ENCODE data around the gene BMP2K. TPM values are rescaled to one million over a fixed set of nuclear protein-coding genes. Genes with fewer than 3 reads are reported as not detected.

The BMP2K gene
- 21.9 and 23.5 TPM in 2 replicates for total RNA-seq

DNA sequence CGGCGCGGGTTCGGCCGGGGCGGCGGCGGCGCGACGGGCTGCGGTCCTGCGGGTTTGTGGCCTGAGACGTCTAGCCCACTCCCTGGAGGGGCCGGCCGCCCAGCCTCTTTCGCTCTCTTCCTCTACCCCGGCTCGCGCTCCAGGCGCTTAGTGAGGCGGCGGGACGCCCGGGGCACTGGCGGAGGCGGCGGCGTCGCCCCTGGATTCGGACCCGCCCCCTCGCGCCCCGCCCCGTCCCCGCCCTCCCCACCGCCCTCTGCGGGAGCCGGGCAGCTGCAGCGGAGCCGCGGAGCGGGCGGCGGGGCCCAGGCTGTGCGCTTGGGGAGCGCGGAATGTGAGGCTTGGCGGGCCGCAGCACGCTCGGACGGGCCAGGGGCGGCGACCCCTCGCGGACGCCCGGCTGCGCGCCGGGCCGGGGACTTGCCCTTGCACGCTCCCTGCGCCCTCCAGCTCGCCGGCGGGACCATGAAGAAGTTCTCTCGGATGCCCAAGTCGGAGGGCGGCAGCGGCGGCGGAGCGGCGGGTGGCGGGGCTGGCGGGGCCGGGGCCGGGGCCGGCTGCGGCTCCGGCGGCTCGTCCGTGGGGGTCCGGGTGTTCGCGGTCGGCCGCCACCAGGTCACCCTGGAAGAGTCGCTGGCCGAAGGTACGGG is at the start of gene BMP2K:
Gene BMP2K, plus strand, starts transcription at position 272 of the 650 bp plus-strand sequence. Its CDS starts 194 bp downstream, at position 466.
- Mint-ChIP-seq H3K36me3 (ENCODE audit: low read depth) (peaks cover 3% of the 10 kb centered on the region), H3K27me3 (ENCODE audit: insufficient read depth) (no peaks in the 10 kb centered on the region), H3K9me3 (no peaks in the 10 kb centered on the region), H3K4me1 (ENCODE audit: low read depth) (peaks cover 38% of the 10 kb centered on the region), H3K27ac (peak within 1 kb of the TSS; percentile 96), H3K4me3 (peak within 1 kb of the TSS; percentile 97)
- intact Hi-C loops (cut with micrococcal nuclease): loop anchor here (1.0 to 10.0 kb wide), 8 partner anchors 71 to 1409 kb away; partner anchors contain the start of genes ANTXR2, CNOT6L and PAQR3
- DNase-seq (ENCODE audit: low spot score): peak; percentile 72

DNA sequence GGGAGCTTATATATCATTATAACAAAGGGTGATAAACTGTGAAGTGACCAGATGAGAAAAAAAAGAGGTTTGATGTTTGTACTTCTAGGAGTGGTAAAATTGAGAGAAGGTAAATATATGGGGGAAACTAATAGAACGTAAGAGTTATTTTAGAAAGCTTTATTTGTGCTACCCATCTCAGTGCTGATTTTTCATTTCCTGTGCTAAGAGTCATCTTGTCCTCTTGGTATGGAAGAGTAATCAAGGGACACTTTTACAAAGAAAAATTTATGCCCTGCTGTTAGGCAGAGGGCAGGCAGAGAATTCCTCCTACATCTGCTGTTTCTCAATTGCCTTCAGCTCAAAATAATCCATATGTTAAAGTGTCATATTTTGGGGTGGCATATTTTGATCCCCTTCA is 49.6 kb upstream of the BMP2K start:
- Mint-ChIP-seq H3K9me3 (no peaks in the 10 kb centered on the region), H3K4me1 (ENCODE audit: low read depth) (peaks cover 2% of the 10 kb centered on the region), H3K27me3 (ENCODE audit: insufficient read depth) (no peaks in the 10 kb centered on the region), H3K4me3 (no peak overlapping the region), H3K36me3 (ENCODE audit: low read depth) (no peaks in the 10 kb centered on the region), H3K27ac (no peak overlapping the region)
- intact Hi-C loops (cut with micrococcal nuclease): no loop called here
- no peak for DNase-seq (ENCODE audit: low spot score)

DNA sequence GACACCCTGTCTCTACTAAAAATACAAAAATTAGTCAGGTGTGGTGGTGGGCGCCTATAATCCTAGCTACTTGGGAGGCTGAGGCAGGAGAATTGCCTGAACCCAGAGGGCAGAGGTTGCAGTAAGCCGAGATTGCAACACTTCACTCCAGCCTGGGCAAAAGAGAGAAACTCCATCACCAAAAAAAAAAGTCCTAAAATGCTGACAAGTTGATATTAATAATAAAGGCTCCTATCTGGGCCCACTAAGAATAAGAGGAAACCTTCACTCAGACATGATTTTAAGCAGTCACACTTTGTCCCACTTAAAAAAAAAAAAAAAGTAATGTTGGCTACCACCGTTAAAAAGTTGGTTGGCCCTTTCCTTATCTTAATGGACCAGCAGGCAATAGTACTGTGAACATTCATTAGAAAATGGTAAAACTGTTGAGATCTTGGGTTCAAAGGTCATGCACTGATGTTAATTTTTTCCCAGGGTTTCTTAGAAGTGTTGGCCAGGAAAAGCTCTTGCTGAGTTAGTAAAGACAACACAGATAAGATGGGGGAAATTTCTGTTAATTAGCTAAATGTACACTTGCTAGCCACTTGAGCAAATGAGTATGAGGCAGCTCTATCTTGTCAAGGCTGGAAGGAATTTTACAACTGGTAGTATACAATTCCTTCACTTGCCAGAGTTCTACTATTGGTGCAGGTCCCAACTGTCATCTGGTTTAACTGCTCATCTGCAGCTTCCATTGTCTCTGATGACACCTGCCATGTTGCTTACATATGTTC is 43.6 kb upstream of the BMP2K start:
- intact Hi-C loops (cut with micrococcal nuclease): no loop called here
- H3K27ac Mint-ChIP-seq: no peak overlapping the region
- no peak overlapping the region for H3K4me3 Mint-ChIP-seq
- H3K27me3 Mint-ChIP-seq (ENCODE audit: insufficient read depth): no peaks in the 10 kb centered on the region
- DNase-seq (ENCODE audit: low spot score): no peak
- no peaks in the 10 kb centered on the region for H3K36me3 Mint-ChIP-seq (ENCODE audit: low read depth)
- H3K4me1 Mint-ChIP-seq (ENCODE audit: low read depth): peaks cover 5% of the 10 kb centered on the region
- no peaks in the 10 kb centered on the region for H3K9me3 Mint-ChIP-seq

DNA sequence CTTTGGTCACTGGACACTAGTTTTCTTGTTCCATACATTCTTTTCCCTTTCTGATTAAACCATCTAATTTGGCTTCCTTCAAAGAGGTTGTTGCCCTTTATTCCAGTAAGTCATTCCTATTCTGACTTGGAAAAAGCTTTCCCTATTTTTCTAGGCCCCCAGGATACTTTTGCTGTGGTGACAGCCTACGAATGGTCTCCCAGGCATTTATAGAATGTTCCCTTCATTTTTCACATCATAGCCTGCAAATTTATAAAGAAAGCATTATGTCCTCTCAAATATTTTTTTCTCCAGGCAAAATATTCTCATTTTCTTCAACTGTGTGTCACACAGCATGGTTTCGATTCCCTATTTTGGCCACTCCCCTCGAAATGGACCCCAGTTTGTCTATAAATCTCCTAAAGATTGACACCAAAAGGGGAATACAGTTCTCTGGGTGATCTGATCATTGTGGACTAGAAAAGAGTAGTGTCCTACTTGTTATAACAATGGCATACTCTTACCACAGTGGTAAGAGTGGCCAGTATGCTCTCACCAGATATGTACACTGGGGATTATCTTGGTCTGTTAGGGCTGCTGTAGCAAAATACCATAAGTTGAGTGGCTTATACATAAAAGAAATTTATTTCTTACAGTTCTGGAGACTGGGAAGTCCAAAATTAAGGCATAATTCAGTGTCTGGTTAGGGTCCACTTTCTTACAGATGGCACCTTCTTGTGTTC is 41.5 kb upstream of the BMP2K start:
- no peak overlapping the region for H3K4me3 Mint-ChIP-seq
- intact Hi-C loops (cut with micrococcal nuclease): no loop called here
- H3K27me3 Mint-ChIP-seq (ENCODE audit: insufficient read depth): no peaks in the 10 kb centered on the region
- no peaks in the 10 kb centered on the region for H3K36me3 Mint-ChIP-seq (ENCODE audit: low read depth)
- no peak overlapping the region for H3K27ac Mint-ChIP-seq
- H3K4me1 Mint-ChIP-seq (ENCODE audit: low read depth): peaks cover 5% of the 10 kb centered on the region
- DNase-seq (ENCODE audit: low spot score): no peak
- H3K9me3 Mint-ChIP-seq: no peaks in the 10 kb centered on the region

DNA sequence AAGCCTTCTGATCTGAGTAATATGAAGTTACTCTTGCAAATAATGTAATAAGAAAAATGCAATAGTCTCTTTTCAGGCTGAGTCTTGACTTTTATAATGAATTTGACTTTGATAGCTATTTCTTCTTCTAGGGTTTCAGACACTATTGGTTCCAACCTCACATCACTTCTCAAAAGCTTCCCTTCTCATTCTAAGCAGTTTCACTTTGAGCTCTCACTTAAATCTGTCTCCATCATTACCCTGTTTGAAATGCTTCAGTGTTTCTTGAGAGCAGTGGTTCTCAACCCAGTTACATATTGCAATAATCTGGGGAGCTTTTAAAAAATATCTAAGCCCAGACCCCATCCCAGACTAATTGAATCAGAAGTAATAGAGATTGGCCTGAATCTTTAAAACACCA is 40.5 kb upstream of the BMP2K start:
- DNase-seq (ENCODE audit: low spot score): no peak
- Mint-ChIP-seq H3K36me3 (ENCODE audit: low read depth) (no peaks in the 10 kb centered on the region), H3K4me1 (ENCODE audit: low read depth) (peaks cover 5% of the 10 kb centered on the region), H3K27me3 (ENCODE audit: insufficient read depth) (no peaks in the 10 kb centered on the region), H3K27ac (no peak overlapping the region), H3K4me3 (no peak overlapping the region), H3K9me3 (no peaks in the 10 kb centered on the region)
- intact Hi-C loops (cut with micrococcal nuclease): no loop called here

DNA sequence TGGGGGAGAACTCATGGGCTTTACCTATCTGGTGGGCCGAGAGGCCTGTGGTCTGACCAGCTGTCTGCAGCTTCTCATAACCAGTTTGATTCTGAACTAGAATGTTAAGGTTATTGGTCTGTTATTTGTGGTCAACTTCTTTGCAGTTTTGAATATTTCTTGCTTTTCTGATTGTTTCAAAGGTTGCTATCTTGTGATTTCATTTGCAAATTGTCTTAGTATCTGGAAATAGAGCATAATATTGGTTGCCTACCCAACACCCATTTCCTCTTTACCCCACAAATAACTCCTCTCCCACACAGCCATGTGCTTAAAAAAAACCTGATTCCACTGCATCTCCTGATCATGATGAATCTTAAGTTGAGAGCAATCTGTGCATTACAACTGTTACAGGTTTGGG is 39.1 kb upstream of the BMP2K start:
- no peaks in the 10 kb centered on the region for H3K9me3 Mint-ChIP-seq
- no peak for DNase-seq (ENCODE audit: low spot score)

DNA sequence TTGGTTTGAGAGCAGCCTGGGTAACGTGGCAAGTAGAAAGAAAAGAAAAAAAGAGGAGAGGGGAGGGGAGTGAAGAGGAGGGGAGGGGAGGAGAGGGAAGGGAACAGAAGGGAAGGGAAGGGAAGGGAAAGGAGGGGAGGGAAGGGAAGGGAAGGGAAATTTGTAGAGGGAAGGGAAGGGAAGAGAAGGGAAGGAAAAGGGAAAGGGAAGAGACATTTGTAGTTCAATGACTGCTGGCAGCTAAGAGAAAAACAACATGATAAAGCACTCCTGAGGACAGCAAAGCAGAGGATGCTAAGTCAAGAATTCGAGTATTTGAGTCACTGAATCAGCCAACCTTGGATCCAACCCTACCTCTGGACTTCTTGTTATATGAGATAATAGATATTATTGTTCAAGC is 38.2 kb upstream of the BMP2K start:
- no peak for DNase-seq (ENCODE audit: low spot score)
- Mint-ChIP-seq H3K4me1 (ENCODE audit: low read depth) (peaks cover 5% of the 10 kb centered on the region), H3K27ac (no peak overlapping the region), H3K9me3 (no peaks in the 10 kb centered on the region), H3K4me3 (no peak overlapping the region), H3K27me3 (ENCODE audit: insufficient read depth) (peaks cover 2% of the 10 kb centered on the region), H3K36me3 (ENCODE audit: low read depth) (no peaks in the 10 kb centered on the region)
- intact Hi-C loops (cut with micrococcal nuclease): no loop called here

More for the DNA sequence above, 39.1 kb upstream of the BMP2K start:
- Mint-ChIP-seq H3K27me3 (ENCODE audit: insufficient read depth) (peaks cover under 1% of the 10 kb centered on the region), H3K4me1 (ENCODE audit: low read depth) (peaks cover 5% of the 10 kb centered on the region), H3K27ac (no peak overlapping the region), H3K4me3 (no peak overlapping the region), H3K36me3 (ENCODE audit: low read depth) (no peaks in the 10 kb centered on the region)
- intact Hi-C loops (cut with micrococcal nuclease): no loop called here

DNA sequence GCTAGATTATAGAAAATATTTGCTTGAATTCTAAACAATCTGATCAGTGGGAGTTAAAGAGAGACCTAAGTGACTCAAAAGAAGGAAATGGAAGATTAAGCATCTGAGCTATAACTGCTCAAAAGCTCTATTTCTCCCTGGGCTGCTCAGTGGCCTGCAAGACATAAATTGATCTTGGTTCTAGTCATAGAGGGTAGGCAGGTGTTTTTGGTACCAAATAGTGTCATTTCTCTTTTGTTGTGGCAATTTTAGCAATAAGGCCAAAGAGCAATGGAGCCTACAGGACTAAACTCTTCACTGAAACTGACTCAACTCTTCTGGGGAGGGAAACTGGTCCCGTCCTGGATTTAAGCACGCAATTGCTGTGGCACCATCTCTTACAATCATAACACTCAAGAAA is 33.9 kb upstream of the BMP2K start:
- Mint-ChIP-seq H3K27ac (no peak overlapping the region), H3K4me1 (ENCODE audit: low read depth) (no peaks in the 10 kb centered on the region), H3K4me3 (no peak overlapping the region), H3K27me3 (ENCODE audit: insufficient read depth) (peaks cover 2% of the 10 kb centered on the region), H3K36me3 (ENCODE audit: low read depth) (peaks cover 2% of the 10 kb centered on the region), H3K9me3 (no peaks in the 10 kb centered on the region)
- intact Hi-C loops (cut with micrococcal nuclease): no loop called here
- DNase-seq (ENCODE audit: low spot score): no peak

DNA sequence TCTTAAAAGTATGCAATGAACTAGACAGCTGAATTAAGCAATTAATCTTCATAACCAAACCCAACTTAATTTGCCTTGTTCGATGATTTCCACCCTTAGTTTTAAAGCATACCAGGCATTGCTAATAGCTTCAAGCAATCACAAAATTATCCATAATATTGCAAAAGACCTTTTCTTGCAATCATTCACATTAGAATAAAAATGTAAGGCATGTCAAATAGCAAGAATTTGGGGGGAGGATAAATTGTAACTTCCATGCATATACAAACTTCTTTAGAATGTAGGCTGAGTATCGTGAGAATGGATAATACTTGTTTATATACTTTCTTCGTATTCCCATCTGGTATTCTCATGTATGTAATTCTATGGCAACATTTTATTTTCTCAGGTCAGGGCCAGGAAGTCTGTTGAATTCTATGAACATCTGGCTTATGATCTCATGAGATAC is 28.7 kb upstream of the BMP2K start:
- no peak overlapping the region for H3K4me3 Mint-ChIP-seq
- H3K27me3 Mint-ChIP-seq (ENCODE audit: insufficient read depth): no peaks in the 10 kb centered on the region
- H3K36me3 Mint-ChIP-seq (ENCODE audit: low read depth): peaks cover 2% of the 10 kb centered on the region
- DNase-seq (ENCODE audit: low spot score): no peak
- no peaks in the 10 kb centered on the region for H3K9me3 Mint-ChIP-seq
- no peak overlapping the region for H3K27ac Mint-ChIP-seq
- H3K4me1 Mint-ChIP-seq (ENCODE audit: low read depth): peaks cover 4% of the 10 kb centered on the region
- intact Hi-C loops (cut with micrococcal nuclease): no loop called here

DNA sequence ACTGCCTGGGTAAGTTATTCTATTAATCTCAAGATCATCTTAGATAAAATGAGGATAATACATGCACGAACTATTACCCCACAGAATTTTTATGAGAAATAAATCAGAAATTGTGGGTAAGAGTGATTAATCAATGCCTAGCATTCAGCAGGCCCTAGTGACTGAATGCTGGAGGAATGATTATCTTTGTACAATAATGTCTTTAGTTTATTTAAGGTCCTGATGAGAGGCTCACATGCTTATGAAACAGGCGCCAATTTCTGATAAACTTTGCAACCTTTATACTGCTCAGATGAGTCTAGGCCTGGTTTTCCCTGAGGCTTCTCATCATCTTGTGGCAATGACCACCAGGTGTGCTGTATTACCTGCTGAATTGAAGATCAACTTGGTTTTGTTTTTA is 27.8 kb upstream of the BMP2K start:
- Mint-ChIP-seq H3K4me1 (ENCODE audit: low read depth) (peaks cover 4% of the 10 kb centered on the region), H3K9me3 (no peaks in the 10 kb centered on the region), H3K27me3 (ENCODE audit: insufficient read depth) (no peaks in the 10 kb centered on the region), H3K4me3 (no peak overlapping the region), H3K36me3 (ENCODE audit: low read depth) (peaks cover 2% of the 10 kb centered on the region), H3K27ac (no peak overlapping the region)
- DNase-seq (ENCODE audit: low spot score): no peak
- intact Hi-C loops (cut with micrococcal nuclease): no loop called here

DNA sequence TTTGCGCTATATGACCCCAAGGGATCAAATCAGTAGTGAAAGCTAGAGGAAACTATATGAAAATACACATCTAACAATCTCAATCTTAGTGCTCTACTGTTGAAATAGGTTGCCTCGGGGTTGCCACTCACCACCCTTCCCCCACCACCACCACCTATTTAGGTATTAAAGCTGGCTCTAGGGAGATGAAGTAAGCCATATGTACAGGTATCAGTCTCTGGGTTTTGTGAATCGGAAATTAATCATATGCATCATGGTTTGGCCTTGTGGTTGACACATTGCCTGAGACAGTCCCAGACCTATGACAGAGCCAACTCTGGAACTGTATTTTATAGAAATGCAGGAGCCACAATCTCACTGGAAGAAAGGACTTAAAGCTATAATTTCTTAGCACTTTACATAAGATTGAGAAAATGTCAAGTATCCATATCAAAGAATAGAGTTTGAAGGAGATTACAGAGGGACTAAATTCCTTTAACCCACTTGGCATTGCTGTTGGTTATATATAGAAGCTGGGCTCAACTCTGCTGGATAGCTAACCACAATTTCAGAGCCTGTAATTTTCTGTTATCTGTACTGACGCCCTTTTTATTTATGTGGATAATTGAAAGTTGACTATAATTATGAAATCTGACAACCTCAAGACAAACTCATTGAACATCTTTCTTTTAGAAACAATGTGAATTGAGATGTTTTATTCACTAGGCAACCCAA is 26.7 kb upstream of the BMP2K start:
- no peak overlapping the region for H3K4me3 Mint-ChIP-seq
- no peak overlapping the region for H3K27ac Mint-ChIP-seq
- DNase-seq (ENCODE audit: low spot score): no peak
- peaks cover 4% of the 10 kb centered on the region for H3K4me1 Mint-ChIP-seq (ENCODE audit: low read depth)
- intact Hi-C loops (cut with micrococcal nuclease): no loop called here
- no peaks in the 10 kb centered on the region for H3K27me3 Mint-ChIP-seq (ENCODE audit: insufficient read depth)
- peaks cover 2% of the 10 kb centered on the region for H3K36me3 Mint-ChIP-seq (ENCODE audit: low read depth)
- no peaks in the 10 kb centered on the region for H3K9me3 Mint-ChIP-seq

DNA sequence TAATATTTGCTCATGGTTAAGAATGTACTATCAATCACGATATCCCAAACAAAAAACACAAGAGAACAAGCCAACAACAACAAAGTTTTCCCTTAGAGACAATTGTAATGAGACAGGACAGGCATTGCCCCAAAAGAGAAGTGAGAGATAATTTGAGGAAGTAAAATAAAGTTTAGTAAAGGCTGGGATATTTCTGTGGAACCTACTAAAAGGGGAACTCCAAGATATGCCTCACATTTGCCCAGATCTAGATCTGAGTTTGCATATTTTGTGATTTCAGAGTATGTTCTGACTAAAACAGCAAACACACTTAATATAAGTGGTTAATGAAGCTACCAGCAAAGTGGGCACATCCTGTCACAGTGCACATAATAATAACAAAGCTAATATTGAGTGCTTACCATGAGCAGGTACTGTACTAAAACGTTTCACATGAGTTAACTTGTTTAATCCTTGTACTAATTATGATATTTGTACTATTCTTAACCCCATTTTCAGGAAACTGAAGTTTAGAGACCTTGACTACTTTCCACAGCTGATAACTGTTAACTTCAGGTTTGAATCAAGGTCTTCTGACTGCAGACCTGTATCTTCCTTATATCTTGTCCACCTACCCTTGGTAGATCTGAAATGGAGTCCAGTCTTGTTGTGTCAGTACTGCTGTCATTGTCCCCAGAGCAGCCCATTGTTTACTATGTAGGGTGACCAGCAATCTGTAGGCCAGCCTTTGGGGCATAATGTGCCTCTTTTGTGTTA is 26.0 kb upstream of the BMP2K start:
- Mint-ChIP-seq H3K27ac (no peak overlapping the region), H3K36me3 (ENCODE audit: low read depth) (peaks cover 2% of the 10 kb centered on the region), H3K9me3 (no peaks in the 10 kb centered on the region), H3K4me1 (ENCODE audit: low read depth) (peaks cover 4% of the 10 kb centered on the region), H3K4me3 (no peak overlapping the region), H3K27me3 (ENCODE audit: insufficient read depth) (no peaks in the 10 kb centered on the region)
- no peak for DNase-seq (ENCODE audit: low spot score)
- intact Hi-C loops (cut with micrococcal nuclease): no loop called here

Data from activated T-helper 1 cell treated with anti-CD3 and anti-CD28 coated beads, Interleukin-12 subunit alpha, Interleukin-12 subunit beta, Interleukin-2, Interleukin-4 antibody, amounts not matched to agents 30 ng/mL and 10 ng/mL and 1 ng/mL, durations not matched to agents 14 hours and 24 hours and 36 hours (primary cell).